Measurements from ENCODE around the gene XPO6.

The XPO6 gene

GRCh38 chr16:28185696-28186095 lies 26.1 kb downstream of the XPO6 start:
- no peak for DNase-seq (ENCODE audit: low read depth, low spot score)

GRCh38 chr16:28184625-28185024 lies 27.1 kb downstream of the XPO6 start:
- DNase-seq (ENCODE audit: low read depth, low spot score), result no peak

GRCh38 chr16:28183930-28184329 lies 27.8 kb downstream of the XPO6 start:
- DNase-seq (ENCODE audit: low read depth, low spot score), result no peak

- DNase-seq (ENCODE audit: low read depth, low spot score), result no peak
Observed at GRCh38 chr16:28183484-28183883, 28.3 kb downstream of the XPO6 start.

- DNase-seq (ENCODE audit: low read depth, low spot score), result no peak
Observed at GRCh38 chr16:28182801-28183200, 29.0 kb downstream of the XPO6 start.

GRCh38 chr16:28182183-28182582 lies 29.6 kb downstream of the XPO6 start:
- peak; percentile 48 for DNase-seq (ENCODE audit: low read depth, low spot score)

GRCh38 chr16:28181515-28181914 lies 30.2 kb downstream of the XPO6 start:
- DNase-seq (ENCODE audit: low read depth, low spot score), result peak; percentile 95

- peak; percentile 64 for DNase-seq (ENCODE audit: low read depth, low spot score)
Observed at GRCh38 chr16:28180655-28181460, 30.9 kb downstream of the XPO6 start.

- DNase-seq (ENCODE audit: low read depth, low spot score), result no peak
Observed at GRCh38 chr16:28179354-28179753, 32.4 kb downstream of the XPO6 start.

GRCh38 chr16:28175715-28176114 lies 36.0 kb downstream of the XPO6 start:
- DNase-seq (ENCODE audit: low read depth, low spot score), result no peak

- no peak for DNase-seq (ENCODE audit: low read depth, low spot score)
Observed at GRCh38 chr16:28172336-28172735, 39.4 kb downstream of the XPO6 start.

- DNase-seq (ENCODE audit: low read depth, low spot score), result no peak
Observed at GRCh38 chr16:28171816-28172215, 39.9 kb downstream of the XPO6 start.

- DNase-seq (ENCODE audit: low read depth, low spot score), result no peak
Observed at GRCh38 chr16:28168991-28169554, 42.7 kb downstream of the XPO6 start.

- no peak for DNase-seq (ENCODE audit: low read depth, low spot score)
Observed at GRCh38 chr16:28167730-28168129, 44.0 kb downstream of the XPO6 start.

- DNase-seq (ENCODE audit: low read depth, low spot score), result no peak
Observed at GRCh38 chr16:28167221-28167620, 44.5 kb downstream of the XPO6 start.

GRCh38 chr16:28166394-28167208 lies 45.2 kb downstream of the XPO6 start:
- peak; percentile 68 for DNase-seq (ENCODE audit: low read depth, low spot score)

- no peak for DNase-seq (ENCODE audit: low read depth, low spot score)
Observed at GRCh38 chr16:28165598-28165997, 46.2 kb downstream of the XPO6 start.

GRCh38 chr16:28164140-28164539 lies 47.6 kb downstream of the XPO6 start:
- peak; percentile 76 for DNase-seq (ENCODE audit: low read depth, low spot score)

- no peak for DNase-seq (ENCODE audit: low read depth, low spot score)
Observed at GRCh38 chr16:28163699-28164098, 48.1 kb downstream of the XPO6 start.

GRCh38 chr16:28162326-28162877 lies 49.4 kb downstream of the XPO6 start:
- DNase-seq (ENCODE audit: low read depth, low spot score), result no peak

- no peak for DNase-seq (ENCODE audit: low read depth, low spot score)
Observed at GRCh38 chr16:28161626-28162025, 50.1 kb downstream of the XPO6 start.

- no peak for DNase-seq (ENCODE audit: low read depth, low spot score)
Observed at GRCh38 chr16:28158136-28158535, 53.6 kb downstream of the XPO6 start.

All from astrocyte of the hippocampus (primary cell).